ENCODE measurements around the gene SCN8A.

DNA sequence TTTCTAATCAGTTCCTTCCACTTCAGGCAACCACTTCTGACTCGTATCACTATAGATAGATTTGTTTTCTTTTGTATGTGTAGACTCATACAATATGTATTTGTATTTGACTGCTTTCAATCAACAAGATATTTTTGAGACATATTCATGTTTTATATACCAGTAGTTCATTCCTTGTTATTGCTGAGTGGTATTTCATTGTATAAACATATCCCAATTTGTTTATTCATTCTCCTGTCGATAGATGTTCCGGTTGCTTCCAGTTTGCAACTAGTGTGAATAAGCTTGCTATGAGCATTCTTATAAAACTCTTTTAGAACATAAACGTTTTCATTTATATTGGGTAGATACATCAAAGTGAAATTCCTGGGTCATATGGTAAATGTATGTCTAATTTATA, 138.3 kb downstream of the SCN8A start:
- no peak for TF ChIP-seq GATA3 (IDR thresholded peaks at IDR 0.05; ENCODE audit: low read depth, low read length)
- TF ChIP-seq GATA2 (IDR thresholded peaks at IDR 0.05; ENCODE audit: low read depth, low read length): no peak
